Osteocyte (in vitro differentiated cells): ENCODE measurements around the gene ENAM. TPM values are rescaled to one million over a fixed set of nuclear protein-coding genes. Genes with fewer than 3 reads are reported as not detected.

ENCODE experiments used
- DNase-seq: peaks from one replicate; pipeline ENCODE4 v3.0.0; 2021; ENCODE audit warnings: mixed read lengths; ENCODE audit not compliant: unreplicated experiment; ENCODE audit errors: extremely low spot score
- H3K27ac Mint-ChIP-seq: one replicate; pipeline ENCODE4 v1.8.0; 2021; ENCODE audit warnings: mild to moderate bottlenecking, mixed read lengths; ENCODE audit not compliant: unreplicated experiment
- H3K27me3 Mint-ChIP-seq: one replicate; pipeline ENCODE4 v1.8.0; 2021; ENCODE audit warnings: mixed read lengths; ENCODE audit not compliant: unreplicated experiment
- H3K36me3 Mint-ChIP-seq: one replicate; pipeline ENCODE4 v1.8.0; 2021; ENCODE audit warnings: mixed read lengths; ENCODE audit not compliant: unreplicated experiment
- H3K4me1 Mint-ChIP-seq: one replicate; pipeline ENCODE4 v1.8.0; 2021; ENCODE audit warnings: mixed read lengths; ENCODE audit not compliant: unreplicated experiment
- H3K4me3 Mint-ChIP-seq: one replicate; pipeline ENCODE4 v1.8.0; 2021; ENCODE audit warnings: mild to moderate bottlenecking, moderate library complexity, mixed read lengths; ENCODE audit not compliant: unreplicated experiment
- H3K9me3 Mint-ChIP-seq: one replicate; pipeline ENCODE4 v1.8.0; 2021; ENCODE audit warnings: mixed read lengths; ENCODE audit not compliant: unreplicated experiment
- total RNA-seq: library from RNA; stranded (reverse); gene quantifications from 2 replicates; pipeline ENCODE4 v1.2.1, GENCODE V29; 2021
- TF ChIP-seq, protein P1 (sequence below): fragments of 200-600 bp; sonication (generic); IDR thresholded peaks from 2 replicates; pipeline ENCODE4 v1.5.0; 2021; ENCODE audit warnings: antibody characterized with exemption, mild to moderate bottlenecking, moderate library complexity

The ENAM gene
- total RNA-seq, 1 donor from 2014 or later = not detected

DNA sequence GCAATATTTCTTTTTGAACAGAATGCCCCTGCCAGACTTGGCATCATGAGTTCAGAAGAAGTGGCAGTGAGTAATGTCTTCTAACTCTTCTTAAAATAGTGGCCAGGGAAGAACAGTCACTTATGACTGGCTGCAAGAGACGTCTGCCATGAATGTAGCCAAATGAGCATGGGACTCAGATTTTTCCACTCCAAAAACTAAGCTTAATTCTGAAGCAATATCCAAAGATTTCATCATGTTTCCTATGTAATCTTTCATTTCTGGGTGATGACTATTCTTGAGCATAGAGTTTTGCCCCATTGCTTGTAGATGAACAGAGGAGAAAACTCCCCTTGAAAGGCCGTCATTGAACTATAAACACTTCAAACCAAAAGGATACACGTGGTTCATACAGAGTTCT lies 24.7 kb upstream of the ENAM start:
- no peak overlapping the region for H3K4me3 Mint-ChIP-seq
- H3K36me3 Mint-ChIP-seq = no peaks in the 10 kb centered on the region
- H3K4me1 Mint-ChIP-seq = no peaks in the 10 kb centered on the region
- H3K27me3 Mint-ChIP-seq = peaks cover 57% of the 10 kb centered on the region
- TF ChIP-seq, protein P1, sequence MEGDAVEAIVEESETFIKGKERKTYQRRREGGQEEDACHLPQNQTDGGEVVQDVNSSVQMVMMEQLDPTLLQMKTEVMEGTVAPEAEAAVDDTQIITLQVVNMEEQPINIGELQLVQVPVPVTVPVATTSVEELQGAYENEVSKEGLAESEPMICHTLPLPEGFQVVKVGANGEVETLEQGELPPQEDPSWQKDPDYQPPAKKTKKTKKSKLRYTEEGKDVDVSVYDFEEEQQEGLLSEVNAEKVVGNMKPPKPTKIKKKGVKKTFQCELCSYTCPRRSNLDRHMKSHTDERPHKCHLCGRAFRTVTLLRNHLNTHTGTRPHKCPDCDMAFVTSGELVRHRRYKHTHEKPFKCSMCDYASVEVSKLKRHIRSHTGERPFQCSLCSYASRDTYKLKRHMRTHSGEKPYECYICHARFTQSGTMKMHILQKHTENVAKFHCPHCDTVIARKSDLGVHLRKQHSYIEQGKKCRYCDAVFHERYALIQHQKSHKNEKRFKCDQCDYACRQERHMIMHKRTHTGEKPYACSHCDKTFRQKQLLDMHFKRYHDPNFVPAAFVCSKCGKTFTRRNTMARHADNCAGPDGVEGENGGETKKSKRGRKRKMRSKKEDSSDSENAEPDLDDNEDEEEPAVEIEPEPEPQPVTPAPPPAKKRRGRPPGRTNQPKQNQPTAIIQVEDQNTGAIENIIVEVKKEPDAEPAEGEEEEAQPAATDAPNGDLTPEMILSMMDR = no peak
- no peak overlapping the region for H3K27ac Mint-ChIP-seq
- DNase-seq = no peak
- no peaks in the 10 kb centered on the region for H3K9me3 Mint-ChIP-seq

DNA sequence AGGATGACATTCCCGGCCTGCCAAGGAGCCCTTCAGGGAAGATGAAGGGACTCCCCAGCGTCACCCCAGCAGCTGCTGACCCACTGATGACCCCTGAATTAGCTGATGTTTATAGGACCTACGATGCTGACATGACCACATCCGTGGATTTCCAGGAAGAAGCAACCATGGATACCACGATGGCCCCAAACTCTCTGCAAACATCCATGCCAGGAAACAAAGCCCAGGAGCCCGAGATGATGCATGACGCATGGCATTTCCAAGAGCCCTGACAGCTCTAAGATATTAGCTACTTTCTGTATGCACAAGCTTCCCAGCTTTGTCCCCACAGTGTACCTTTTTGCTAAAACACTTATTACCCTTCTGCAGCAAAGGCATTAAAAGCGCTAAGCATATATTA lies 22.1 kb upstream of the ENAM start:
- H3K27ac Mint-ChIP-seq = no peak overlapping the region
- H3K4me1 Mint-ChIP-seq = no peaks in the 10 kb centered on the region
- no peaks in the 10 kb centered on the region for H3K9me3 Mint-ChIP-seq
- DNase-seq = no peak
- H3K27me3 Mint-ChIP-seq = peaks cover 58% of the 10 kb centered on the region
- no peaks in the 10 kb centered on the region for H3K36me3 Mint-ChIP-seq
- TF ChIP-seq, protein P1 = no peak
- H3K4me3 Mint-ChIP-seq = no peak overlapping the region

DNA sequence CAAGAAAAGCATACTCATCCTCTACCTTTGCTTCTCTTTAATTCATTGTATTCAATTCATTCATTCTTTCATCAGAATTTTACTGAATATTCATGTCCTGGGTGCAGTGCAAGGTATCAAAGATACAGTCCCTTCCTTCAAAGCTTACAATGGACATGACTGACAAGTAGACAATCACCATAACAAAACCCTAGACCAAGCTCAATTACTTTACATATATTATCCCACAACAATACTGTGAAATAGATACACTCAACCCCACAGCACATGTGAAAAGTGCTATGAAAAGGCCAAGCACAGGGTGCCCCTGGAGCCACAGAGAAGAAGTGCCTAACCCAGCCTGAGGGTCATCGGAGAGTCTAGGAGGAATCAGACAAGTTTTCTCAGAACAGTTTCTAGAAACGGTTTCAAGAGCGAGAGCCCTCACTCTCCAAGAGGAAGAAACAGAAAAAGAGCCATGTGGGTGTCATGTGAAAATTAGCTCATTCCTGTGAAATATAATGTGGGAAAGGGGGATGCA lies 21.1 kb upstream of the ENAM start:
- TF ChIP-seq, protein P1 = no peak
- no peak for DNase-seq
- no peaks in the 10 kb centered on the region for H3K9me3 Mint-ChIP-seq
- no peak overlapping the region for H3K27ac Mint-ChIP-seq
- no peaks in the 10 kb centered on the region for H3K36me3 Mint-ChIP-seq
- H3K27me3 Mint-ChIP-seq = peaks cover 51% of the 10 kb centered on the region
- H3K4me3 Mint-ChIP-seq = no peak overlapping the region
- no peaks in the 10 kb centered on the region for H3K4me1 Mint-ChIP-seq

DNA sequence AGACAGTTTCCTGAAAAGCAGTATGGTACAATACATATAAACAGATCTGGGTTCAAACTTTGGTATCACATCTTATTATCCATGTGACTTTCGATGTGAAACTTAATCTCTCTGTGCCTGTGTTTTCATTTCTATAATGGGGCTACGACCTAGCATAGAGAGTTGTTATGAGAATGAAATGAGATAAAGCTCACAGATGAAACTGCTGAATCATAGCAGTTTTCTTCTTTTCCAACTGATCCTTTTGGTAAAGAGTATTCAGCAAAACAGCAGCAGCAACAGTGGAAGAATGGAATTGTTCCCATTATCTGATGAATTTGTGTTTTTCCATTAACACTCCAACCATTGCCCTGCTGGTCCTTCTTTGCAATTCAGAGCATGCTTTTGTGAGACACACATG lies 20.2 kb upstream of the ENAM start:
- Mint-ChIP-seq H3K27ac (no peak overlapping the region), H3K4me3 (no peak overlapping the region), H3K36me3 (no peaks in the 10 kb centered on the region), H3K9me3 (no peaks in the 10 kb centered on the region), H3K4me1 (no peaks in the 10 kb centered on the region), H3K27me3 (peaks cover 58% of the 10 kb centered on the region)
- no peak for DNase-seq
- TF ChIP-seq, protein P1 = no peak

DNA sequence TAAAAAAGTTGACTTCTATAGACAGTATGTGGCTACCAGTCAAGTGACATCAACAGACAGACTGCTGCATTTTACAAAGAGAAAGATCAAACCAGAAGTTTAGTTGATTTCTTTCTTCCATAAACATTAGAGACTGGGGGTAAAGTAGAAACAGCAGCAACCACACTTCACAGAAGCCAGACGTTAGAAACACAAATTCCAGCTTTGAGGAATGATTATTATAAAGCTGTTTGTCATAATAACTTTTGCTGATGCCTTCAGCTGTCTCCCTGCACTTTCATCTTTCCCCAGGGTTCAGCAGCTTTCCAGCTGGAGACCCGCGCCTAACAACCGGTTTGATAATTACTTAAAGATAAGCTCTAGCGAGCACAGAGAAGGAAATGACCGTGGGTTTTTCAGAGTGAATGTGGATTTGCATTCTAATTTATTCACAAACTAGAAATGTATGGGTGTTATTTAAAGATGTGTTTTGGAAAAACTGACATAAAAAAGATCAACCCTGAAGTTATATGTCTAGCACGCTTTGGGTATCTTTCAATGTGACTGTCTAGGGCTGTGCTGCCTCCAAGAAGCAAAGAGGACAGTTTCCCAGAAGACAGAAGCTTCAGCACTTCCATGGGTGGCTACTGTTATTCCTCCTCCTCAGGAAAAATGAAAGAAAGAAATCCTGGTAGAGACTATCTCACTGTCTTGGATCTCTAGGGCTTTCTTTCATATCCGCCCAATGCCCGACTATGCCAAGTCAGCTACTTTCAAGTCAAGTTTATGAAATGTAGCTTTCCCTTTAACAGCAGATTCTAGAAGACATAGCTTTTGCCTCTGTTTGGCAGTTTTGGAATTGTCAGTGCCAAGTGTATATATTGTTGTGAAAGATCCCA lies 15.0 kb upstream of the ENAM start:
- H3K36me3 Mint-ChIP-seq = no peaks in the 10 kb centered on the region
- H3K9me3 Mint-ChIP-seq = no peaks in the 10 kb centered on the region
- no peak overlapping the region for H3K4me3 Mint-ChIP-seq
- peaks cover 57% of the 10 kb centered on the region for H3K27me3 Mint-ChIP-seq
- no peaks in the 10 kb centered on the region for H3K4me1 Mint-ChIP-seq
- no peak for DNase-seq
- TF ChIP-seq, protein P1 = no peak
- H3K27ac Mint-ChIP-seq = no peak overlapping the region
